ENCODE results near the gene PPP6R3.

The PPP6R3 gene

DNA sequence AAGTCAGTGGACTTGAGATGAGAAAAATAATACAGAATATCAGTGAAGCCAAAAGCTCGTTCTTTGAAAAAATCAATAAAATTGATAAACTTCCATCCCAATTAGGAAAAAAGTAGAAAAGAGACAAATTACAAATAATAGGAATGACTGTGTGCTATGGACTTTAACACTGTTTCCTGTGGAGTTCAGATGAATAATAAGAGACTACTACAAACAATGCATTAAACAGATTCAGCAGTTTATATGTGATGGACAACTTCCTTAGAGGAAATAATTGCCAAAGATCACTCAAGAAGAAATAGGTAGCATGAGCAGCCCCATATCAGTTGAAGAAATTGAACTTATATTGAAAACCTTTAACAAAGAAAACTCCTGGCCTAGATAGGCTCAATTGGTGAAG, 99.7 kb downstream of the PPP6R3 start:
- DNase-seq (ENCODE audit: low read depth), result no peak

DNA sequence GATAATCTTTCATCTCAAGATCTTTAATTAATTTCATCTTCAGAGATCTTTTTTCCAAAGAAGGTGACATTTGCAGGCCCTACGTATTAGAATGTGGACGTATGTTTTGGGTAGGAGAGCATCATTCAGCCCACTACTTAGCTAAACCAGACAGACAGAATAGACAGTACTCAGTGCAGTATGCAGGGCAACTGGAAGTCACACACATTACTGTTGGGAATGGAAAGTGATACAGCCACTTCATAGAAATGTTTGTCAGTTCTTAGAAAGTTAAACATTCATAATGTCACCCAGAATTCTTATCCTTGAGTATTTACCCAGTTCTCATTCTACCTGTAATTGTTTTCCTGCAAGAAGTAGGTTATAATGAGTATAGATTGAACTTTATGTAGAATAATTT, 102.9 kb downstream of the PPP6R3 start:
- no peak for DNase-seq (ENCODE audit: low read depth)

DNA sequence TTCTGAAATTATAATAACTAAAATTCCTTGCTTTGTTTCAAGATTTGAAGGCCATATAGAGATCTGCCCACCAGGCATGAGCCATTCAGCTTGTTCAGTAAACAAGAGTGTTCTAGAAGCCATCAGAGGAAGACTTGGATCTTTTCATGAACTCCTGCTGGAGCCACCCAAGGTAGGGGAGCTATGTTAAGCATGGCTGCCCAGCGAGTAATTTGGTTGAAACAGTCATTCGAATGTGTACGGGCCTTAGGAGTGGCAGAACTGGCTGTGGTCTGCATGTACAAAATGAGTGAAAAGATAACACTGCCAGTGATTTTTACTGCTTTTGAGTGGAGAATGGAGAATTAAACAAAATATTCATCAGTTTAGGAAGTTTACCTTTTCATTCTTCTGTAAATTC, 103.7 kb downstream of the PPP6R3 start:
- DNase-seq (ENCODE audit: low read depth), result no peak

DNA sequence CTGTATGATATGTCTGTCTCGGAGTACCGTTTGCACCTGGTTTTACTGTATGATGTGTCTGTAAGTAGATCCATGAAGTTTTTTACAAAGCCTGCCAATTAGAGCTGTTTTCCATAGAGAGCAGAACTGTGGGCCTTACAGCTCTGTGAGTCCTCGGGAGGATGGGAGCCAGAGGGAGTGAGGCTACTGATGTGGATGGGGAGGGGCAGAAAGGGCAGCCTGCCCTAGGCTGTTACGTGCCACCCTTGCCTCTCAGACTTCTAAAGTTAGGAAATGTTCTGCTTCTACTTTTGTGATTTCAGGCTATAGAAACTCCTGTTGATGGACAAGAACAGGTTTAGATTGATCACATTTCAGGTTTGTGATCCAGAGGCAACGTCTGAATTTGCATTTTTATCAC, 105.2 kb downstream of the PPP6R3 start:
- DNase-seq (ENCODE audit: low read depth), result no peak

DNA sequence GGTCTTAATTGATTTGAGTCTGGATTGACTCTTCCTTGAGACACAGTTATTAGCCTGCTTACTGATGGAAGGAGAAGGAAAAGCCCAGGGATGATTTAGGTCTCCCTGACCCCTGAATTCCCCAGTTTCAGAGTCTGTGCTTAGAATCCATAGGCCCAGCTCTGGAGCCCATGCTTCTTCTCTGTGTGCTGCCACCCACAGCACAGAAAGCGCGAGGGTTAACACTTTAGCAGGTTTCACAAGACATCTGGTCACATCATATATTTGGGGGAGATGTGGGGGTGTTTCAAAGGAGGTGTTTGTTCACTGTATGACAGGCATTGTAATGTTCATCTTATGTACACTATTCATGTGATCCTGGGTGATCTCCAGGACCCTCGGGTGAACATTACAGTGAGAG, 107.0 kb downstream of the PPP6R3 start:
- DNase-seq (ENCODE audit: low read depth), result no peak

DNA sequence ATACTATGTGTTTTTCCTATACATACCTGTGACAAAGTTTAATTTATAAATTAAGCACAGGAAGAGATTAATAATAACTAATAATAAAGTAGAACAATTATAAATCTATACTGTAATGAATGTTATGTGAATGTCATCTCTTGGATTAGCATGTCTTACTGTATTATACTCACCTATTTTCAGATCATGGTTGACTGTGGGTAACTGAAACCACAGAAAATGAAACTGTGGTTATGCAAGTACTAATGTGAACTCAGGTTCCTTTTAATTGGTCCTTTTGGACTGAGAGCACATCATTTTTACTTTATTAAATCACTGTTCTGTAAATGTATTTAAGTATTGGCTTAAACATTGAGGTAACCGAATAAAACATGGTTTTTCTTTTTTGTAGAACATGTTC, 108.8 kb downstream of the PPP6R3 start:
- DNase-seq (ENCODE audit: low read depth), result no peak

DNA sequence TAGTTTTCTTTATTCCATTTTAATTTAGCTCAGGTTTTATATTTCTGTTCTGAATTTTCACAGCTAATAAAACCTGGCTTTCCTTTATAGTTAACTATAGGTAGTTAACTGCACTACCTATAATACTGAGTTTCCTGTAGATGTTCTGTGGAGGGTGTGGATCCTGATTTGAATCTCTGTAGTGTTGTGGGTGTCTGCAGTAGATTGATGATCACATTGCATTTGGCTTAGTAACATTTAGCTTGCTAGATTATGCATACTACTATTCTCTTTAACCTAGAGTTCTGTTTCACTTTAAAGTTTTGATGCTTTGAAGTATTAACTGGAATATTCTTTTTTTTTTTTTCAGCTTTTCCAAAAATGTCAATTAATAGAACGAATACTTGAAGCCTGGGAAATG, 110.1 kb downstream of the PPP6R3 start:
- no peak for DNase-seq (ENCODE audit: low read depth)

DNA sequence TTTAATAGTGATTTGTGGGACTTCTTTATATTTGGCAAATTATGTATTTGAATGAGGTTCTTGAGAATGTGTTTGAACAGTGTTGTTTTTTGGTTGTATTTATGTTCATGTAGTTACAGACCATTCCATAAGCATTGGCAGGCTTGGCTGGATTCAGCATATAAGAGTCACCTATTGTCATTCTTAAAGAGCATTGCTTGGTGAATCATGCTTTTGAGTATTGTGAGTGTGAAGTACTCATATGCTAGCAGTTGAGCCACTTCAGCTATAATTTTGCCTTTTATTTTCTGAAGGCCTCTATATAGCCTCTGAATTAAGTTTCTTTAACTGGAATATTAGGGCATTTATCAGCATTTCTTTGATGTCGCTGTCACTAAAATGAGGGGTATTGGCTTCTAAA, 113.8 kb downstream of the PPP6R3 start:
- DNase-seq (ENCODE audit: low read depth), result no peak

DNA sequence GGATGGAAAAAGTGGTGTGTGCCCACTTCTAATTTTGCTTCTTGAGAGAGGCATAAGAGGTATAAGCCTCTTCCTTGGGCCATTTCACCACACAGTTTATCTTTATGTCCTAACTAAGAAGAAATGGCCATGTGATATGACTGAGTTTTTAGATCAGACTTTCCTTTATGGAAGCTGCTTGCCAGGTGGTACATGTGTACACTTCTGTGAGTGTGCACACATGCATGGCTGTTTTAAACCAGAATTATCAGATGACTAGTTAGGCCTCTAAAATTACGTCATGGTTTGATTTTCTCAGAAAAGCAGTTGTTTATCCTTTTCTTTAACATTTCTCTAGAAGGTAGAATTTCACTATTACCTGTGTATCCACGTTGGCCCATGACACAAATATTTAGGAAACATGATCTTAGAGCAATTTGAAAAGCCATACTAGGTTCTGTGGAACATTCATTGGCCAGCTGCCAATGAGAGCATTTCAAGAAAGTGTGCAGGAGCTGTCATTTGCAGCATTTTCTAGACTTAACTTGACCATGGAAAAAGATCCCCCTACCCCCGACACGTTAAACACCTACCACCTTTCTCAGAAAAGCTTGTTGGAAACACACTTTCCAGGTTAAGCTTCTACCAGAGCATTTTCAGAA, 114.6 kb downstream of the PPP6R3 start:
- DNase-seq (ENCODE audit: low read depth), result no peak

DNA sequence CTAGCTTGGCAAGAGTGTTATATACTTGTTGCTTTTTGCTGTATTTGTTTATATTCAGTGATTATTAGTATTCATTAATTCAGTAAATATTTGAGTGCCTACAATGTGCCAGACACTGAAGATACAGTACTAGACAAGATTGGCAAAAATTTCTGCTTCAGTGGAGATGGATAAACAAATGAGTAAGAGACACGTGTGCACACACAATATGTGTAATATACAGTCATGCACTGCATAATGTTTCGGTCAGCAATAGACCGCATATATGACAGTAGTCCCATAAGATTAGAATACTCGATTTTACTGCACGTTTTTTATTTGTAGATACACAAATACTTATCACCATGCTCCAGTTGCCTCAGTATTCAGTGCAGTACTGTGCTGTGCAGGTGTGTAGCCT, 118.9 kb downstream of the PPP6R3 start:
- DNase-seq (ENCODE audit: low read depth), result no peak

DNA sequence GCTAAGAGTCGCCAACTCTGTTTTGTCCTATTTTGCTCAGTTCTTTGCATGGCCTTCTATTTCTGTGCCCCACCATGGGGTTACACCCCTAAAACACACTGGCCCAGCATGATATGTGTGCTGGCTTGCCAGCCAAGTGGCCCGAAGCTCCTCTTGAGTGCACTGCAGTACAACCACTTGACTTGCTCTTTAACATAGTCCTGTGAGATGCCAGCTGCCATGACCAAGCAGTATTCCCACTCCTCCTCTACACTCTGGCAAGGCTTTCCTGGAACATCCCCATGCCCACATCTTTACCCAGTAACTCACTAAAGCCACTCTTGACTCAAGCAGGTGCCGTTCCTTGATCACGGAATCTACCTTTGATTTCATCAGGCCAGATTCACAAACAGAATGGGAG, 120.9 kb downstream of the PPP6R3 start:
- no peak for DNase-seq (ENCODE audit: low read depth)

DNA sequence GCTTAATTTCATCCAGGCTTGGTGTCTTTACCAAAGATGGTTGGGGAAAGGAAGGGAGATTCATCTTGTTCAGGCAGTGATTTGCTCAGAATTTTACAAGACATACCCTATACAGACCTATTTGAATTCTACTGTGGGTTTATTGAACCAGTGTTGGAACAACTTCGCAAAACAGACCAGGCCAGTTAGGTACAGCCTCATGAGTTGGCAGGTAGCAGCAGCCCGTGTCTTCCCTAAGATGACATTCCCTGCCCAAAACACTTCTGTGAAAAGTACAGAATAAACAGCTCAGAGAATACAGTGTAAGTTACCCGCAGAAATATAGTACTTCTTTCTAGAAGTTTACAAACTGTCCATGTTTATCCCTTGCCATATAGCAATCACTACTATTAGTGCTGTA, 121.3 kb downstream of the PPP6R3 start:
- DNase-seq (ENCODE audit: low read depth), result no peak

DNA sequence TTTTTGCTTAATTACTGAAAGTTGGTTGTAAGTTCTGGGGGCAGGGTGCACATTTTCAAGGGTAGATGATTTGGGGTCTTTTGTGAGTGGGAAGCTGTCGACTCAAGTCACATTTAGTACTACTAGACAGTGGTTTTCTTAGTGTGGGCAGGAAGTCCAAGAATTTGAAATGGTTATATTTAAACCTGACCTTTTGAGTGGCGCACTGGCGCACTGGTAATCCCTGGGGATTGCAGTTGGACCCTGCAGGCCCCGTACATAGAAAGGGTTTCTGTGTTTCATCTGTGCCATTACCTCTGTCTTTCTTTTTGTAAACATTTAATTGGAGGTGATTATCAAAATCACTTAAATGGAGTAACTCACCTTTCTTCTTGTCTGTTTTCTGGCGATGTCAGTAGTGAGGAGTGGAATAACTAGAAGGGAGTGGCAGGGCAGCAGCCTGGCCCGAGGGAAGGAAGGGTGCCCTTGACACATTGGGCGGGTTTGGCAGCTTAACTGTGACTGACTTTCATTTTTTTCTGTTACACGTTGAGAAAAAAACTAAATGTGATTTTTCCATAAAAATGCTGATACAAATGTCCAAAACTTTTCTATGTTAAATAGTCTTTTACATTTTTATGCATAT, 122.0 kb downstream of the PPP6R3 start:
- no peak for DNase-seq (ENCODE audit: low read depth)

DNA sequence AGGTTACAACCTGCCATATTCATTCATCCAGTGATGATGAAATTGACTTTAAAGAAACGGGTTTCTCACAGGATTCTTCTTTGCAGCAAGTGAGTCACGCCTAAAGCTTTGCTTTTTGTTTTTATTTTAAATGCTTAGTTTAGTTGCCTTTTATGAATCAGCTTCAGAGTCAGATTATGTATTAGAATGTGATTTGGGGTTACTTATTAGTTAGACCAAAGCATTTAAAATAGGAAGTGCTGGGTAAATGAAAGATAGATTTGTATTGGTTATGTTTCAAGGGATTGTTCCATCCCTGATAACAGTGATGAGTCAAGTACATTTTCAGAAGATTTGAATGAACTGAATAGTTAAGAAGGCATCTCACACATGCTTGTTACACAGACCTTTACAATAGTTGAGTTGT, 122.5 kb downstream of the PPP6R3 start:
- DNase-seq (ENCODE audit: low read depth), result no peak

DNA sequence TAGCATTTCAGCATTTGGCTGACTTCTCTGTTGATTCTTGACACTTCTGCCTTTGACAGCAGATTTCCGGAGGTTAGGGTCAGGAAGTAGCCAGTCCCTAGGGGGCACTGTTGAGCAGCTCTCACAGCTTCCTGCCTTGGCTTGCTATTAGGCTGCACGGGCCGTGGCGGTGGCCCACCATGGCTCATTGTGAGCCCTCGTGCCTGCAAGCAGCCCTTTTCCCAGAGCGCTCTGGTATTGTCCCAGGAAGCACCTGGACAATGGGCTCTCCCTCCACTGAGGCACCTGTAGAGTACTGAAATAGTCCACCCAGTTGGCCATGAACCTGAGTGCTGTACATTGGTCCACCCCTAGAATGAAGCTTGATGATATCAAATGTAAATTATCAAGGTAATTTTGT, 123.5 kb downstream of the PPP6R3 start:
- DNase-seq (ENCODE audit: low read depth), result peak; percentile 17

DNA sequence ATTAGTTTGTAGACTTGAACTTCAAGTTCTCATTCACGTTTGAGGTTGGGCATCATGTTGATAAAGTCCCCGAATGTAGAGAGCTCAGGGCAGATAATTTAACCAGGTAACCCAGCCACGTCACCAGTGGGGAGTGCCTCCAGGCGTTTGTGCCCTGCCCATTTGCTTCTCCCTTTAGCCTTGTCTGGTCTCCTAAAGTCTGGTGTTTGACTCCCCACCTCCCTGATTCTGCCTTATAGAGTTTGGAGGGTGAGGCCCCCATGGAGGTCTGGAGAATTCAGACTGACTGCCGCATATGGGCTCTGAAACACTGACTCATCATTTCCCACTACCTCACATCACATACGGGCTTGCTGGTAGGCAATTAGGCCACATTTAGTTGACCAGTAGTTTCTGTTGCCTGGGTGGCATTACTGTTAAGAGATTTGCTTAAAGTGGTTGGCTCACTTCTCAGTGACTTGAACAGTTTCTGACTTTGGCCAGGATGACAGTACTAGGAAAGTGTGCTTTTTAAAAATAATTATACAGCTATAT, 124.5 kb downstream of the PPP6R3 start:
- no peak for DNase-seq (ENCODE audit: low read depth)

DNA sequence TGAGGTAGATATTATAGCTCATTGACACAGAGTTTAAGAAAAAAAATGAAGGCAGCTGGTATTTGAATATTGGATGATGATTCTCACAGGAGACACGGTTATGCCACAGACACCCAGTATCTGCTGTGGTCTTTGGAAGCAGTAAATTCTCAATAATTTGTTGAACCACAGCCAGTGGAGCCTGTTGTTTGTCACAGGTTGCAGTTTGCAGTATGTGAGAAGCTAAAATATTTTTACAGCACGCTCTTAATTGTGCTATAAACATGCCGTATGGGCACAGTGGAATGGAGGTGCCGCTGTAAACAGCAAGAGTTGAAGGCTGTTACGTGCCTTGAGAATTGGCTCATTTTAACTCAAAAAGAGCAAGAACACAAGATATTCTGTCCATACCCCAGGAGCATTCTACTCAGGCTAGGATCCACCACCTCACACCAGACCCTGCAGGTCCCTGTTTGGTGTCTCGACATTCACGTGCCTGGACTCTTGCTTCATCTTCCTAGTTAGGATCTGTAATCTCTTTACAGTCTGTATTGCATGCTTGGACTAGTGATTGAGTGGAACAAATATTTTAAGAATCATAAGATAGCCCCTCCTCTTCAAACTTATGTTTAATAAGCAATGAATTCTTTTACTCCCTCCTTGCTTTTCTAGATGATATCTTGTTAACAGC, 129.1 kb downstream of the PPP6R3 start:
- no peak for DNase-seq (ENCODE audit: low read depth)

DNA sequence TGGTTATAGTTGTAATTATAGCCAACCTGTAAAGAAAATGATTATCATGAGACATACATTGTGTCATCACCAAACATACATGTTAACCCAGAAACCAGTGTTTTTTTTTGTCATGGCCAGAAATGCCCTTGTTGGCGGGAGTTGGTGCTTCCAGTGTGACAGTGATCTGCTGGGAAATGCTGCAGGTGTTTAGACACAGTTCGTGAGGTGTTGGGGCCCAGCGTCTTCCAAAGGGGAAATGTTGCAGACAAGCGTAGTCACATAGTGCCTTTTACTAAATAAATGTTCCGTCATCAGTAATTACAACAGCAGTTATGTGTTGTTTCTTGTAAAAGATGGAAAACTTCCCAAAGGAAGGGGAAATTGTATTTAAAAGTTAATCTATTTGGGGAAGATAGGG, 131.2 kb downstream of the PPP6R3 start:
- DNase-seq (ENCODE audit: low read depth), result no peak

DNA sequence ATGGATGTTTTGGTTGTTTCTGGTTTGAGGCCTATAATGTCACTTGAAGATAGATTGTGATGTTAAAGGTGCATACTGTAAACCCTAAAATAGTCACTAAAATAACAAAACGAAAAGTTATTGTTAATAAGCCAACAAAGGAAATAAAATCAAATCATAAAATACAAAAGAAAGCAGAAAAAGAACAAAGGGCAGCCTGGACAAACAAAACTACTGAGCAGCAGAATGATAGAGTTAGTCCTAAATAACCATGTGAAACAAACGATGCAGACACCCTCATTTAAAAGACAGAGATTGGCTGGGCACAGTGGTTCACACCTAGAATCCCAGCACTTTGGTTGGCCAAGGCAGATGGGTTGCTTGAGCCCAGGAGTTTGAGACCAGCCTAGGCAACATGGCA, 132.9 kb downstream of the PPP6R3 start:
- DNase-seq (ENCODE audit: low read depth), result no peak

DNA sequence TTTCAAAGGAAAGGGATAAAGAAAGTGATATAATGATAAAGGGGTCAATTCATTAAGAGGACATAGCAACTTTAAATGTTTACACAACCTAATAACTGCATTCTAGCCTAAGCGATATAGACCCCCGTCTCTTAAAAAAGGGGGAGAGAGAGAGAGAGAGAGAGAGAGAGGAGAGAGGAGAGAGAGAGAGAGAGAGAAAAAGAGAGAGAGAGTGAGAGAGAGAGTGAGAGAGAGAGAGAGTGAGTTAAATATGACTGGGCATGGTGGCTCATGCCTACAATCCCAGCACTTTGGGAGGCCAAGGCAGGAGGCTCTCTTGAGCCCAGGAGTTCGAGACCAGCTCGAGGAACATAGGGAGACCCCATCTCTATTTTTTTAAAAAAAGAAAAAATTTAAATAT, 133.6 kb downstream of the PPP6R3 start:
- DNase-seq (ENCODE audit: low read depth), result no peak

DNA sequence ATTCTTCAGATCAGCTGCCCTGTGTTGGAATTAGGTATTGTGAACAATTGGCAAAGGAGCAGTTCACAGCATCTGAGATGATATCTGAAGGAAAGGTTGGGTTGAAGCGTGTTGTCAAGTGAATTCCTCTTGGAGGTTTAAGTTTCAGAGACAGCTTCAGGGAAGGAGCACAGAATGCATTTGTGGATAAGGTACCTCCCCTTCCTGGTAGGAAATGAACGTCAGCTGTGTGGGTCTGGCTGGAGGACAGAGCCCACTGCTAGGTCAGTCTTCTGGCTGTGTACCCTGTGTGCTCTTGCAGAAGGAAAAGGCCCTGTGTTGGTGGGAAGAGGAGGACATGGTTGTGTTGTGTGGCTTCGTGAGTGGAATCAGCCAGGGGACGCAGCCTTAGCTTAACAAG, 135.7 kb downstream of the PPP6R3 start:
- DNase-seq (ENCODE audit: low read depth), result no peak

DNA sequence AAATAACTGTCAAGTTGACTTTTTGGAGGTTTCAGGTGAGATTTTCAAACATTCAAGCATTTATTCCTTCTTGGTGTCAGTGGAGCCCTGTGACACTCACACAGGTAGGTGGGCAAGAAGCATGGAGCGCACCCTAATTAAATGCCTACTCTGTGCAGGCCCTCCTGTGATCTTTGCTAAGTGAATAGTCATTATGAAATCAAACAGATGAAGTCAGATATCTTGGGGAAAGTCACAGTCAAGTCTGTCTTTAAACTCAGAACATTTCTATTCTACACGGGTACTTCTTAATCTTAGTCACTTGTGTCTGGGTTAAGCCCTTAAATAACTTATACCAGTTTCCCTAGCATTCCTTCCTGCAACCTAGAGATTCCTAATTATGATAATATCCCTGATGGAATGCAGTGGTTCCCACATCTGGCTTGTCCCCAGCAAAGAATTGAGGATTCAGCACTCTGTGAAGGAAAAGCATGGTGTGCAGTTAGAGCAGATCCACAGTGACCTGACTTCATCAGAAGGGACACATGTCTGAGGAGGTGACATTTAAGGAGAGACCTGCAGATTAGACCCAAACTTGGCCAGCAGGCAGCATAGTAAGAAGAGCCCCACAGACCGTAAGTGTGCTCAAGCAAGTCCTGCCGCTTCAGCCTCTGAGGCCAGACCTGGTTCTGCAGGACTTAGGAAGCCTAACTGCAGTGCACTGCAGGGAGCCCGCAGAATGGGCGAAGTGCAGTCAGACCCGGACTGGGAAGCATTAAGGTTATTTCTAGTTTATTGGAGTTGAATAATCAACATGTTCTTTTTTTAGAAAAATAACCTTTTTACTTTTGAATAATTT, 138.5 kb downstream of the PPP6R3 start:
- DNase-seq (ENCODE audit: low read depth), result no peak

DNA sequence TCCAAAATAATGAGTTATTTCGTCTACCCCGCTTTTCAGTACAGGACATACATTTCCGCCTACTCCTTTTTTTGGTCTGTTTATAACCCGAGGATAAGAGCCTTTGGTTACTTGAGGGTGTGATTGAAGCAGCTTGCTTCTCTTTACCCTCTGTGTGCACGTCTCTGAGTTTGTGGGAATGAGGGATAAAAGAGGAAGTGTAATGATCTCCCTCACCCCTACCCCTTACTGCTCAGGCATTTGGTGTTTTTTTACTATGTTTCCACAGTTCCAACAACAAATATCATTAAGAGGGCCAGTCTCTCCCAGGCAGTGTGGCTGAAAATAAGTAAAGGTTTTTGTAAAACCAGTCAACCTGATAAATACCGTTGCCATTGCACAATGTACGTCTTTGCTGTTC, 140.6 kb downstream of the PPP6R3 start:
- no peak for DNase-seq (ENCODE audit: low read depth)
